Omental fat pad (tissue), 4 donors: ENCODE results near the gene NUMB. TPM values are rescaled to one million over a fixed set of nuclear protein-coding genes. Genes with fewer than 3 reads are reported as not detected.
"Not testable (repeated sequence)": the region's sequence is repeated elsewhere in the genome, so short reads cannot be mapped to it uniquely, and the experiment has no call there.

Experiments used
- ATAC-seq: fragments of 150-250 bp; one replicate; pipeline ENCODE4 v1.9.1; 2016; ENCODE audit warnings: mild to moderate bottlenecking, moderate library complexity; ENCODE audit not compliant: low FRiP score
- DNase-seq: peaks from one replicate; pipeline ENCODE4 v3.0.0-alpha.2; 2019; ENCODE audit warnings: low spot score
- CTCF ChIP-seq, 3 donors: fragments of 450-650 bp; IDR thresholded peaks; one replicate each; pipeline ENCODE4 v1.5.1; 2016 to 2017; ENCODE audit warnings: antibody characterized with exemption in 3 of 3, mild to moderate bottlenecking in 3 of 3, moderate library complexity in 2 of 3
- total RNA-seq, 4 donors: library from RNA; depleted of rRNA; stranded (reverse); fragments of >200 nt; gene quantifications; one replicate each; pipeline ENCODE4 v1.1.0, GENCODE V29; 2016

Gene NUMB
- total RNA-seq, 4 donors from 2014 or later = 48.2 to 95.4 (median 62.8) TPM

GRCh38 chr14:73426877-73427276 is 31.5 kb downstream of the NUMB start:
- DNase-seq = no peak

GRCh38 chr14:73424453-73424852 is 33.9 kb downstream of the NUMB start:
- ATAC-seq (no peak), DNase-seq (no peak)
- TF ChIP-seq CTCF (IDR thresholded peaks at IDR 0.05) = no peak

More at GRCh38 chr14:73426877-73427276, 31.5 kb downstream of the NUMB start:
- no peak for ATAC-seq
- TF ChIP-seq CTCF (IDR thresholded peaks at IDR 0.05) = no peak

GRCh38 chr14:73423092-73423491 is 35.3 kb downstream of the NUMB start:
- DNase-seq, ATAC-seq: not testable (repeated sequence)

- TF ChIP-seq CTCF (IDR thresholded peaks at IDR 0.05) = no peak
- DNase-seq = no peak
- no peak for ATAC-seq
Measured at GRCh38 chr14:73422515-73422914, 35.8 kb downstream of the NUMB start.

GRCh38 chr14:73418227-73418626 is 40.1 kb downstream of the NUMB start:
- ATAC-seq (no peak), DNase-seq (no peak)

GRCh38 chr14:73406248-73406647 is 52.1 kb downstream of the NUMB start:
- not testable (repeated sequence) for DNase-seq, ATAC-seq

More at GRCh38 chr14:73418227-73418626, 40.1 kb downstream of the NUMB start:
- no peak for TF ChIP-seq CTCF (IDR thresholded peaks at IDR 0.05)

GRCh38 chr14:73403181-73403752 is 55.1 kb downstream of the NUMB start:
- DNase-seq (no peak), ATAC-seq (no peak)
- TF ChIP-seq CTCF (IDR thresholded peaks at IDR 0.05) = no peak

- TF ChIP-seq CTCF (IDR thresholded peaks at IDR 0.05) = no peak
- no peak for ATAC-seq
- no peak for DNase-seq
Measured at GRCh38 chr14:73402579-73402978, 55.8 kb downstream of the NUMB start.
